Prostate gland (tissue), 2 donors: Measurements from ENCODE around the gene OR4S2.

Source experiments
- POLR2A ChIP-seq: fragments of 450-650 bp; IDR thresholded peaks from one replicate; pipeline ENCODE4 v1.6.1; 2016; ENCODE audit warnings: antibody characterized with exemption, mild to moderate bottlenecking
- TF ChIP-seq, protein P1 (sequence below), 4 experiments: fragments of 200-600 bp in 2 of 4; fragments of 450-650 bp in 2 of 4; sonication (generic) in 2 of 4; IDR thresholded peaks; 1 replicate in 3 of 4; 2 replicates in 1 of 4; pipeline ENCODE4 v1.5.1; 2016 to 2019; ENCODE audit warnings: antibody characterized with exemption in 4 of 4, mild to moderate bottlenecking in 2 of 4, moderate library complexity in 2 of 4

GRCh38 chr11:55669376-55669775, 21.2 kb downstream of the OR4S2 start:
- TF ChIP-seq, protein P1, sequence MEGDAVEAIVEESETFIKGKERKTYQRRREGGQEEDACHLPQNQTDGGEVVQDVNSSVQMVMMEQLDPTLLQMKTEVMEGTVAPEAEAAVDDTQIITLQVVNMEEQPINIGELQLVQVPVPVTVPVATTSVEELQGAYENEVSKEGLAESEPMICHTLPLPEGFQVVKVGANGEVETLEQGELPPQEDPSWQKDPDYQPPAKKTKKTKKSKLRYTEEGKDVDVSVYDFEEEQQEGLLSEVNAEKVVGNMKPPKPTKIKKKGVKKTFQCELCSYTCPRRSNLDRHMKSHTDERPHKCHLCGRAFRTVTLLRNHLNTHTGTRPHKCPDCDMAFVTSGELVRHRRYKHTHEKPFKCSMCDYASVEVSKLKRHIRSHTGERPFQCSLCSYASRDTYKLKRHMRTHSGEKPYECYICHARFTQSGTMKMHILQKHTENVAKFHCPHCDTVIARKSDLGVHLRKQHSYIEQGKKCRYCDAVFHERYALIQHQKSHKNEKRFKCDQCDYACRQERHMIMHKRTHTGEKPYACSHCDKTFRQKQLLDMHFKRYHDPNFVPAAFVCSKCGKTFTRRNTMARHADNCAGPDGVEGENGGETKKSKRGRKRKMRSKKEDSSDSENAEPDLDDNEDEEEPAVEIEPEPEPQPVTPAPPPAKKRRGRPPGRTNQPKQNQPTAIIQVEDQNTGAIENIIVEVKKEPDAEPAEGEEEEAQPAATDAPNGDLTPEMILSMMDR (IDR thresholded peaks at IDR 0.05) = no peak
- TF ChIP-seq POLR2A = no peak
